Neural progenitor cell (in vitro differentiated cells): ENCODE data around the gene KDM4B. TPM values are rescaled to one million over a fixed set of nuclear protein-coding genes. Genes with fewer than 3 reads are reported as not detected.
A peak's percentile ranks its signal among the peaks of the same experiment; 100 is the strongest.

ENCODE experiments used
- DNase-seq: peaks from one replicate; pipeline ENCODE4 v3.0.0-alpha.2; 2016; ENCODE audit warnings: low spot score
- H2AFZ ChIP-seq: fragments of 200-600 bp; sonication (generic); replicated peaks from 2 replicates; pipeline ENCODE4 v1.6.1; 2016; ENCODE audit warnings: antibody characterized with exemption
- H3F3A ChIP-seq: fragments of 200-600 bp; sonication (generic); 2 replicates; pipeline ENCODE4 v1.6.1; 2016; ENCODE audit warnings: antibody characterized with exemption, low read depth
- H3K27ac ChIP-seq: fragments of 200-600 bp; sonication (generic); 2 replicates; pipeline ENCODE4 v1.5.1; 2016; ENCODE audit warnings: mild to moderate bottlenecking
- H3K27me3 ChIP-seq: fragments of 200-600 bp; sonication (generic); 2 replicates; pipeline ENCODE4 v1.6.1; 2016; ENCODE audit warnings: mild to moderate bottlenecking, moderate library complexity
- H3K36me3 ChIP-seq: fragments of 200-600 bp; sonication (generic); 2 replicates; pipeline ENCODE4 v1.5.1; 2016
- H3K4me1 ChIP-seq: fragments of 200-600 bp; sonication (generic); 2 replicates; pipeline ENCODE4 v1.6.1; 2016; ENCODE audit warnings: mixed run types
- H3K4me2 ChIP-seq: fragments of 200-600 bp; sonication (generic); 2 replicates; pipeline ENCODE4 v1.6.1; 2016
- H3K4me3 ChIP-seq: fragments of 200-600 bp; sonication (generic); 2 replicates; pipeline ENCODE4 v1.5.1; 2016
- H3K79me2 ChIP-seq: fragments of 200-600 bp; sonication (generic); 2 replicates; pipeline ENCODE4 v1.6.1; 2016; ENCODE audit warnings: low read depth
- H3K9ac ChIP-seq: fragments of 200-600 bp; sonication (generic); 2 replicates; pipeline ENCODE4 v1.6.1; 2016
- H3K9me3 ChIP-seq: fragments of 200-600 bp; sonication (generic); 2 replicates; pipeline ENCODE4 v1.5.1; 2016; ENCODE audit warnings: low read depth
- H4K20me1 ChIP-seq: fragments of 200-600 bp; sonication (generic); 2 replicates; pipeline ENCODE4 v1.6.1; 2016; ENCODE audit warnings: low read depth
- H3K27ac Mint-ChIP-seq: 3 replicates; pipeline ENCODE4 v1.8.0; 2021; ENCODE audit warnings: mixed read lengths
- H3K27me3 Mint-ChIP-seq: 2 replicates; pipeline ENCODE4 v1.8.0; 2022; ENCODE audit warnings: low read depth, mild to moderate bottlenecking, inconsistent platforms, moderate library complexity, mixed read lengths; ENCODE audit not compliant: insufficient read depth
- H3K36me3 Mint-ChIP-seq: 3 replicates; pipeline ENCODE4 v1.8.0; 2021; ENCODE audit warnings: mixed read lengths
- H3K4me1 Mint-ChIP-seq: 3 replicates; pipeline ENCODE4 v1.8.0; 2021; ENCODE audit warnings: mixed read lengths
- H3K4me3 Mint-ChIP-seq: 3 replicates; pipeline ENCODE4 v1.8.0; 2021; ENCODE audit warnings: mild to moderate bottlenecking, moderate library complexity, mixed read lengths
- H3K9me3 Mint-ChIP-seq: 3 replicates; pipeline ENCODE4 v1.8.0; 2020; ENCODE audit warnings: mixed read lengths
- EZH2 ChIP-seq: fragments of 200-600 bp; sonication (generic); IDR thresholded peaks from 2 replicates; pipeline ENCODE4 v1.6.1; 2017; ENCODE audit warnings: antibody characterized with exemption, mild to moderate bottlenecking, moderate library complexity
- EZH2phosphoT487 ChIP-seq: fragments of 200-600 bp; sonication (generic); IDR thresholded peaks from 2 replicates; pipeline ENCODE4 v1.6.1; 2017; ENCODE audit warnings: antibody characterized with exemption
- total RNA-seq: library from RNA; depleted of rRNA; stranded (reverse); fragments of >200 nt; gene quantifications from 2 replicates; pipeline ENCODE4 v1.2.3, GENCODE V29; 2015; ENCODE audit warnings: low replicate concordance
- TF ChIP-seq, protein P1 (sequence below): fragments of 200-600 bp; sonication (generic); IDR thresholded peaks from 2 replicates; pipeline ENCODE4 v1.5.1; 2017; ENCODE audit warnings: antibody characterized with exemption, mild to moderate bottlenecking

The KDM4B gene
- total RNA-seq, 1 donor from 2014 or later, result 16.0 TPM

DNA sequence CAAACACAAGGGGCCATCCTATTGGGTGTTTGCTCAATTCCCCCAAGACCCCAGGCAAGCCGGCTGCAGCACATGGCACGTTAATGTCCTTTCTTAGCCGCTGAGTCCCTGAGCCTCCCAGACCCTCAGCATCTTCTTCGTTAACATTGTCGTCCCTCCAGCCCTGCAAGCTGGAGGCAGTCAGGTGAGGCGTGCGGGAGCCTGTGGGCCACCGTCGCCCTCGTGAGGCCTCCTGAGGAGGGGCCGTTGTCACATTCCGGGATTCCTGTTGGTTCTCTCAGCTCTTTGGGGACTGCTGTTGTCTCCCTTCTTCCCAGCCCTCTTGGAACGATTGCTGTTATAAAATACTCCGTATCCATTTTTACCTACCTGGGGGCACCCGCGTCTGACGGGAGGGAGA, 140.6 kb downstream of the KDM4B start:
- peak; percentile 67 for DNase-seq
- Histone ChIP-seq H3F3A (peaks cover 8% of the 10 kb centered on the region), H3K27me3 (no peaks in the 10 kb centered on the region), H3K27ac (no peak overlapping the region), H3K79me2 (no peaks in the 10 kb centered on the region), H2AFZ (no peak overlapping the region), H3K9me3 (no peaks in the 10 kb centered on the region), H3K4me1 (peaks cover 16% of the 10 kb centered on the region), H3K36me3 (no peaks in the 10 kb centered on the region), H3K9ac (no peak overlapping the region), H3K4me3 (no peak overlapping the region), H3K4me2 (no peak overlapping the region), H4K20me1 (peaks cover 6% of the 10 kb centered on the region)
- Mint-ChIP-seq H3K36me3 (peaks cover 15% of the 10 kb centered on the region), H3K4me1 (peaks cover 19% of the 10 kb centered on the region), H3K4me3 (no peak overlapping the region), H3K27me3 (peaks cover 2% of the 10 kb centered on the region), H3K27ac (no peak overlapping the region), H3K9me3 (no peaks in the 10 kb centered on the region)
- TF ChIP-seq EZH2phosphoT487, result no peak
- TF ChIP-seq, protein P1, sequence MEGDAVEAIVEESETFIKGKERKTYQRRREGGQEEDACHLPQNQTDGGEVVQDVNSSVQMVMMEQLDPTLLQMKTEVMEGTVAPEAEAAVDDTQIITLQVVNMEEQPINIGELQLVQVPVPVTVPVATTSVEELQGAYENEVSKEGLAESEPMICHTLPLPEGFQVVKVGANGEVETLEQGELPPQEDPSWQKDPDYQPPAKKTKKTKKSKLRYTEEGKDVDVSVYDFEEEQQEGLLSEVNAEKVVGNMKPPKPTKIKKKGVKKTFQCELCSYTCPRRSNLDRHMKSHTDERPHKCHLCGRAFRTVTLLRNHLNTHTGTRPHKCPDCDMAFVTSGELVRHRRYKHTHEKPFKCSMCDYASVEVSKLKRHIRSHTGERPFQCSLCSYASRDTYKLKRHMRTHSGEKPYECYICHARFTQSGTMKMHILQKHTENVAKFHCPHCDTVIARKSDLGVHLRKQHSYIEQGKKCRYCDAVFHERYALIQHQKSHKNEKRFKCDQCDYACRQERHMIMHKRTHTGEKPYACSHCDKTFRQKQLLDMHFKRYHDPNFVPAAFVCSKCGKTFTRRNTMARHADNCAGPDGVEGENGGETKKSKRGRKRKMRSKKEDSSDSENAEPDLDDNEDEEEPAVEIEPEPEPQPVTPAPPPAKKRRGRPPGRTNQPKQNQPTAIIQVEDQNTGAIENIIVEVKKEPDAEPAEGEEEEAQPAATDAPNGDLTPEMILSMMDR, result peak; percentile 40

- Histone ChIP-seq H4K20me1 (peaks cover 7% of the 10 kb centered on the region), H3K27me3 (no peaks in the 10 kb centered on the region), H3K4me1 (peaks cover 25% of the 10 kb centered on the region), H3K27ac (no peak overlapping the region), H3K4me3 (no peak overlapping the region), H3K9me3 (no peaks in the 10 kb centered on the region), H3K9ac (no peak overlapping the region), H3K36me3 (no peaks in the 10 kb centered on the region), H3F3A (peaks cover 11% of the 10 kb centered on the region), H2AFZ (no peak overlapping the region), H3K79me2 (no peaks in the 10 kb centered on the region), H3K4me2 (no peak overlapping the region)
- Mint-ChIP-seq H3K9me3 (peaks cover 2% of the 10 kb centered on the region), H3K27me3 (peaks cover 2% of the 10 kb centered on the region), H3K36me3 (peaks cover 17% of the 10 kb centered on the region), H3K4me3 (no peak overlapping the region), H3K27ac (no peak overlapping the region), H3K4me1 (peaks cover 22% of the 10 kb centered on the region)
- TF ChIP-seq EZH2, result no peak
- no peak for TF ChIP-seq EZH2phosphoT487
- TF ChIP-seq, protein P1, result no peak
- DNase-seq, result no peak
Observed at GRCh38 chr19:5110546-5110945, 141.6 kb downstream of the KDM4B start.

GRCh38 chr19:5111051-5111450, 142.1 kb downstream of the KDM4B start:
- no peak for TF ChIP-seq EZH2phosphoT487
- TF ChIP-seq EZH2, result no peak
- TF ChIP-seq, protein P1, result no peak
- H3K79me2 ChIP-seq, result no peaks in the 10 kb centered on the region
- H3K9ac ChIP-seq, result no peak overlapping the region
- Mint-ChIP-seq H3K9me3 (peaks cover 7% of the 10 kb centered on the region), H3K4me1 (peaks cover 20% of the 10 kb centered on the region), H3K27me3 (peaks cover 2% of the 10 kb centered on the region), H3K27ac (no peak overlapping the region), H3K36me3 (peaks cover 18% of the 10 kb centered on the region), H3K4me3 (no peak overlapping the region)
- H3K27me3 ChIP-seq, result no peaks in the 10 kb centered on the region
- H3K9me3 ChIP-seq, result no peaks in the 10 kb centered on the region
- H4K20me1 ChIP-seq, result peaks cover 4% of the 10 kb centered on the region
- peaks cover 11% of the 10 kb centered on the region for H3F3A ChIP-seq
- no peak for DNase-seq
- H3K36me3 ChIP-seq, result no peaks in the 10 kb centered on the region
- H3K27ac ChIP-seq, result no peak overlapping the region
- peaks cover 27% of the 10 kb centered on the region for H3K4me1 ChIP-seq
- H3K4me3 ChIP-seq, result no peak overlapping the region
- no peak overlapping the region for H2AFZ ChIP-seq
- H3K4me2 ChIP-seq, result no peak overlapping the region
